SK-N-SH treated with all-trans-retinoic acid at 6 μM for 48 hours (cell line): ENCODE data around the gene IL7R.

Source experiments
- BACH2 ChIP-seq: fragments of 250-450 bp; sonication (Bioruptor Pico); IDR thresholded peaks from 2 replicates; pipeline ENCODE4 v1.9.0; 2021; ENCODE audit warnings: mild to moderate bottlenecking, borderline replicate concordance
- CREB5 ChIP-seq: fragments of 250-450 bp; sonication (Bioruptor Pico); IDR thresholded peaks from 2 replicates; pipeline ENCODE4 v1.5.1; 2020; ENCODE audit warnings: low read depth, mild to moderate bottlenecking, moderate library complexity
- GLIS3 ChIP-seq: fragments of 250-450 bp; sonication (Bioruptor Pico); IDR thresholded peaks from 2 replicates; pipeline ENCODE4 v1.5.0; 2020; ENCODE audit warnings: mild to moderate bottlenecking, moderate library complexity
- PATZ1 ChIP-seq: fragments of 250-450 bp; sonication (Bioruptor Pico); IDR thresholded peaks from 2 replicates; pipeline ENCODE4 v1.8.0; 2020; ENCODE audit warnings: mild to moderate bottlenecking, moderate library complexity, borderline replicate concordance
- PPARA ChIP-seq: fragments of 250-450 bp; sonication (Bioruptor Pico); IDR thresholded peaks from 2 replicates; pipeline ENCODE4 v1.5.0; 2020; ENCODE audit warnings: mild to moderate bottlenecking, borderline replicate concordance
- RARB ChIP-seq: fragments of 250-450 bp; sonication (Bioruptor Pico); IDR thresholded peaks from 2 replicates; pipeline ENCODE4 v1.8.0; 2021; ENCODE audit warnings: mild to moderate bottlenecking, moderate library complexity
- ZC3H10 ChIP-seq: fragments of 250-450 bp; sonication (Bioruptor Pico); IDR thresholded peaks from 2 replicates; pipeline ENCODE4 v1.5.1; 2021; ENCODE audit warnings: mild to moderate bottlenecking, moderate library complexity
- ZFP3 ChIP-seq: fragments of 250-450 bp; sonication (Bioruptor Pico); IDR thresholded peaks from 2 replicates; pipeline ENCODE4 v1.5.0; 2020; ENCODE audit warnings: mild to moderate bottlenecking, moderate library complexity

GRCh38 chr5:35847961-35848360 lies 8.7 kb upstream of the IL7R start:
- no peak for TF ChIP-seq PATZ1 (CRISPR knock-in tag)
- no peak for TF ChIP-seq ZFP3 (CRISPR knock-in tag)
- TF ChIP-seq RARB (CRISPR knock-in tag): no peak
- TF ChIP-seq BACH2: no peak
- no peak for TF ChIP-seq ZC3H10 (CRISPR knock-in tag)
- no peak for TF ChIP-seq GLIS3 (CRISPR knock-in tag)
- TF ChIP-seq PPARA: no peak
- TF ChIP-seq CREB5 (CRISPR knock-in tag): no peak
